A549 treated with ZK216348 at 1 μM for 4 hours (cell line): ENCODE results near the gene FLOT2. TPM values are rescaled to one million over a fixed set of nuclear protein-coding genes. Genes with fewer than 3 reads are reported as not detected.

Experiments used
- total RNA-seq: library from RNA; stranded (reverse); fragments of 200-300 nt; extraction: Qiagen RNA extraction; gene quantifications from 5 replicates; pipeline ENCODE4 v1.2.3, GENCODE V29; 2022; ENCODE audit warnings: low read depth

The FLOT2 gene, protein sequence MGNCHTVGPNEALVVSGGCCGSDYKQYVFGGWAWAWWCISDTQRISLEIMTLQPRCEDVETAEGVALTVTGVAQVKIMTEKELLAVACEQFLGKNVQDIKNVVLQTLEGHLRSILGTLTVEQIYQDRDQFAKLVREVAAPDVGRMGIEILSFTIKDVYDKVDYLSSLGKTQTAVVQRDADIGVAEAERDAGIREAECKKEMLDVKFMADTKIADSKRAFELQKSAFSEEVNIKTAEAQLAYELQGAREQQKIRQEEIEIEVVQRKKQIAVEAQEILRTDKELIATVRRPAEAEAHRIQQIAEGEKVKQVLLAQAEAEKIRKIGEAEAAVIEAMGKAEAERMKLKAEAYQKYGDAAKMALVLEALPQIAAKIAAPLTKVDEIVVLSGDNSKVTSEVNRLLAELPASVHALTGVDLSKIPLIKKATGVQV
- 68.0 to 96.9 TPM (median 85.9 TPM) in 5 replicates for total RNA-seq

GRCh38 chr17:28896884-28897768 is at the start of gene FLOT2:
TSS of gene FLOT2 (minus strand) at chr17:28897733. CDS start at chr17:28897574, 159 bp downstream.

DNA sequence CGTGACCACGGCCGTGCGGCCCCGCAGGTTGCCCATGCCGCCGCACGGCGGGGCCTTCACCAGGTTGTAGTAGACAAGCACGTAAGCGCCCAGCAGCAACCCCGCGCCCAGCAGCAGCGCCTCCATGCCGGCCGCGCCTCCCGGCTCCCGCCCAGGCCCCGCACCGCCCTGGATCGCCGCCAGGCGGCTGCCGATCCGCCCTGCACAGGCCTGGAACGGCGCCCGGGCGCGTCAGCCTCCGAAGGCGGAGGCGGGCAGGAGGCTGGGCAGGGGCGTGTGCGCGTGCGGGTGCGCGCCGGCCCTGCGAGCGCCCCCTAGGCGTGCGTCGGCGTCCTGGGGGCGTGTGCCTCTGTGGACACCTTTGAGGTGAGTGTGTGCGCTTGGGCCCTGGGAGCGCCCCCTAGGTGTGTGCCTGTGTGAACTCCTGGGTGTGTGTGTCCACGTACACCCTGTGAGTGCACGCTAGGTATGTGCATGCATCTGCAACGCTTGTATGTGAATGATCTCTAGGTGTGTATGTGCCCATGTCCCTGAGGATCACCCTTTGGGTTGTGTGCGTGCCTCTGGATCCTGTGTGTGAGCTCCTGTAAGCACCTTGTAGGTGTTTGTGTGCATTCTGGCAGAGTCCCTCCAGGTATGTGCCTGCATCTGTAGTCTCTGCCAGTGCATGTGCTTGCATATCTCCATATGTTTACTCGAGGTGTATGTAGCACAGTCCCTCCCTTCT is 5.4 kb upstream of the FLOT2 start, which contains the start of gene DHRS13:
DHRS13 (minus strand) TSS at position 261 of the 727 bp plus-strand sequence; CDS start at position 126, 135 bp downstream.

GRCh38 chr17:28854457-28855335 is 42.8 kb downstream of the FLOT2 start, which contains the start of gene ERAL1:
TSS of gene ERAL1 (plus strand) at chr17:28855016. CDS start at chr17:28855035, 19 bp downstream.

DNA sequence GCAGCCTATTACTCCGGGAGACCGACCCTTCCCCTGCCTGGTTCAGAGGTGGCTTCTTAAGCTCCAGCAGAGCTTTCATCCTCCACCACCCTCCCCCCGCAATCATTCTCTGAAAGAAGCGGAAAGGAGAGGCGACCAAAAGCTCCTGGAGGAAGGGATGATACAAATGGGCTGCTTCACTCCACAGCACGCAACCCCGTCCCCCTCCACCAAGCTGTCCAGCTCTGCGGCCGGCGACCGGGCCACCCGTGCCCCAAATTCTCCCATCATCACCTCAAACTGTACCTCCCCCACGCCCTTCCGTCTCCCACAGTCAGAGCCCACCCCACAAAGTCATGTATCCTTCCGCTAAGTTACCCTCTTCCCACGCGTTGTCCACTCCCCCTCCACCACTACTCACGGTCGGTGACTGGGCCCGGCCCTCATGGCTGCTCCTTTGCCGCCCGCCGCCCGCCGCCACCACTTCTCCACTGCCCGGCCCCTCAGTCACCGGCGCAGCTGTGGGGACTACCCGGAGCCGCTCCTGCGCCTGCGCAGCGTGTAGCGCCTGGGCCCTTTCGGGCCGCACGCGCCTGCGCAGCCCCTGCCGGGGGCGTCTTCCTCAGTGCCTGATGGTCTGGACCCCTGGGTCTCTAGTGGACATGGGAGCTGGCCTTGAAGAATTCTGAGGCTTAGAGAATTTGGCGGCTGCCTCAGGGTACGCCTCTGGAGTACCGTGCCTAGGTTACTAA is 55.1 kb downstream of the FLOT2 start, which contains the start of gene FAM222B:
FAM222B (minus strand) TSS at position 509 of the 731 bp plus-strand sequence. CDS start 76,123 bp downstream, outside the sequence.

Other genes with a start within 250 kb of the FLOT2 start
- 67.9 to 89.2 TPM (median 82.9 TPM) in 5 replicates for gene SDF2, start 235.8 kb downstream of the FLOT2 start, total RNA-seq
- 60.7 to 79.0 TPM (median 77.6 TPM) in 5 replicates for gene SUPT6H, start 235.5 kb downstream of the FLOT2 start, total RNA-seq
- gene PROCA1, start 185.8 kb downstream of the FLOT2 start, total RNA-seq: 1.1 to 1.8 TPM (median 1.4 TPM) in 5 replicates
- 209 to 253 TPM (median 243 TPM) in 5 replicates for gene RAB34, start 179.9 kb downstream of the FLOT2 start, total RNA-seq
- 1,899 to 3,039 TPM (median 2,180 TPM) in 5 replicates for gene RPL23A, start 177.7 kb downstream of the FLOT2 start, total RNA-seq
- 31.0 to 54.2 TPM (median 46.9 TPM) in 5 replicates for gene TLCD1, start 171.5 kb downstream of the FLOT2 start, total RNA-seq
- 2.2 to 5.0 TPM (median 4.8 TPM) in 5 replicates for gene NEK8, start 168.9 kb downstream of the FLOT2 start, total RNA-seq
- gene TRAF4, start 153.7 kb downstream of the FLOT2 start, total RNA-seq: 41.3 to 86.1 TPM (median 77.9 TPM) in 5 replicates
- 26.8 to 41.1 TPM (median 35.3 TPM) in 5 replicates for gene FAM222B, start 54.9 kb downstream of the FLOT2 start, total RNA-seq
- gene ERAL1, start 42.7 kb downstream of the FLOT2 start, total RNA-seq: 65.8 to 89.5 TPM (median 86.6 TPM) in 5 replicates
- 3.9 to 6.9 TPM (median 6.5 TPM) in 5 replicates for gene DHRS13, start 5.3 kb upstream of the FLOT2 start, total RNA-seq
- 26.8 to 38.9 TPM (median 33.7 TPM) in 5 replicates for gene PHF12, start 53.8 kb upstream of the FLOT2 start, total RNA-seq
- not detected in 5 replicates for gene SEZ6, start 108.3 kb upstream of the FLOT2 start, total RNA-seq
- gene PIPOX, start 145.4 kb upstream of the FLOT2 start, total RNA-seq: 0.15 to 0.35 TPM in 2 of 5 replicates, not detected in the others